Endodermal cell (in vitro differentiated cells): Measurements from ENCODE around the gene NTSR2. TPM values are rescaled to one million over a fixed set of nuclear protein-coding genes. Genes with fewer than 3 reads are reported as not detected.

Experiments used
- DNase-seq: peaks from one replicate; pipeline ENCODE4 v3.0.0-alpha.2; 2017
- H3K27ac ChIP-seq: 2 replicates; pipeline ENCODE4 v1.5.1; 2013; ENCODE audit warnings: mild to moderate bottlenecking, low read depth, low read length, moderate library complexity
- H3K27me3 ChIP-seq: 2 replicates; pipeline ENCODE4 v1.6.1; 2013; ENCODE audit warnings: mild to moderate bottlenecking, low read length, moderate library complexity; ENCODE audit not compliant: insufficient read depth, control insufficient read depth, poor library complexity, severe bottlenecking
- H3K36me3 ChIP-seq: 2 replicates; pipeline ENCODE4 v1.7.0; 2013; ENCODE audit warnings: mild to moderate bottlenecking, low read length, moderate library complexity; ENCODE audit not compliant: control insufficient read depth, insufficient read depth
- H3K4me1 ChIP-seq: one replicate; pipeline ENCODE4 v1.7.0; 2013; ENCODE audit warnings: low read length; ENCODE audit not compliant: control insufficient read depth, insufficient read depth
- H3K4me3 ChIP-seq: 2 replicates; pipeline ENCODE4 v1.5.1; 2013; ENCODE audit warnings: mild to moderate bottlenecking, low read length, moderate library complexity
- H3K9ac ChIP-seq: 2 replicates; pipeline ENCODE4 v1.6.1; 2013; ENCODE audit warnings: mild to moderate bottlenecking, low read length, moderate library complexity; ENCODE audit not compliant: poor library complexity, severe bottlenecking; ENCODE audit errors: extremely low read depth
- H3K9me3 ChIP-seq: 2 replicates; pipeline ENCODE4 v1.6.1; 2013; ENCODE audit warnings: mild to moderate bottlenecking, low read length, moderate library complexity; ENCODE audit not compliant: control insufficient read depth
- H3K27ac Mint-ChIP-seq: 2 replicates; pipeline ENCODE4 v1.8.0; 2020; ENCODE audit warnings: mixed read lengths
- H3K27me3 Mint-ChIP-seq: 2 replicates; pipeline ENCODE4 v1.8.0; 2021; ENCODE audit warnings: mild to moderate bottlenecking, mixed read lengths; ENCODE audit not compliant: insufficient read depth
- H3K36me3 Mint-ChIP-seq: 2 replicates; pipeline ENCODE4 v1.8.0; 2020; ENCODE audit warnings: low read depth, mixed read lengths
- H3K4me1 Mint-ChIP-seq: 2 replicates; pipeline ENCODE4 v1.8.0; 2020; ENCODE audit warnings: mixed read lengths
- H3K4me3 Mint-ChIP-seq: 2 replicates; pipeline ENCODE4 v1.8.0; 2020; ENCODE audit warnings: mild to moderate bottlenecking, moderate library complexity, mixed read lengths
- H3K9me3 Mint-ChIP-seq: 2 replicates; pipeline ENCODE4 v1.8.0; 2020; ENCODE audit warnings: mild to moderate bottlenecking, mixed read lengths
- WGBS, 2 experiments: methylation state at CpG; one replicate each; pipeline versions ENCODE4 v1.1.5 to v1.1.7; 2013; ENCODE audit warnings: missing lambda C conversion rate in 2 of 2, mixed read lengths in 1 of 2; ENCODE audit not compliant: insufficient coverage in 1 of 2, insufficient read length in 1 of 2; 5-methylcytosine and 5-hydroxymethylcytosine counted together
- total RNA-seq, 2 donors: library from RNA; stranded (reverse); fragmentation: NEBNext Ultra II Directional in 1 of 2; extraction: Animal tissue kit (Norgen Biotek cat#: 25700) in 1 of 2; gene quantifications; 2 replicates in 1 of 2; 3 replicates in 1 of 2; pipeline ENCODE4 v1.2.1, GENCODE V29; 2021
- TF ChIP-seq, protein P1 (sequence below): fragments of 200-600 bp; sonication (generic); conservative IDR thresholded peaks from 2 replicates; pipeline ENCODE4 v1.5.0; 2021; ENCODE audit warnings: antibody characterized with exemption, mild to moderate bottlenecking

The NTSR2 gene
- total RNA-seq, 2 donors from 2014 or later: not detected

DNA sequence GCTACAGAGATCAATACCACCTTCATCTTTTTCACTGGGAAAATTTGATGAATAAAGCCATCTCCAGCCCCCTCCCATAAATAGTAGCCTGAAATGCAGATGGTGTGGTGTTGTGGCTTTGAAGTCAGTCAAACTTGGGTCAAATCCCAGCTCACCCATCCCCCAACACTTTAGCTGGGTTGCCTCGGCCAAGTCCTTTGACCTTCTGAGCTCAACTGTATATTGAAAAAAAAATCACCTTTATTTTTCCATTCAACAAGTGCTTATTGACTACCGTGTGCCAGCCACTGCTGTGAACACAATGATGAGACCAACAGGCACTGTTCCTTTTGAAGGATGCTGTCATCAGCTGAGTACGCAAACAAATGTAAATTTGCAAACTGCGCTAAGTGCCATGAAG is 35.1 kb upstream of the NTSR2 start:
- TF ChIP-seq, protein P1, sequence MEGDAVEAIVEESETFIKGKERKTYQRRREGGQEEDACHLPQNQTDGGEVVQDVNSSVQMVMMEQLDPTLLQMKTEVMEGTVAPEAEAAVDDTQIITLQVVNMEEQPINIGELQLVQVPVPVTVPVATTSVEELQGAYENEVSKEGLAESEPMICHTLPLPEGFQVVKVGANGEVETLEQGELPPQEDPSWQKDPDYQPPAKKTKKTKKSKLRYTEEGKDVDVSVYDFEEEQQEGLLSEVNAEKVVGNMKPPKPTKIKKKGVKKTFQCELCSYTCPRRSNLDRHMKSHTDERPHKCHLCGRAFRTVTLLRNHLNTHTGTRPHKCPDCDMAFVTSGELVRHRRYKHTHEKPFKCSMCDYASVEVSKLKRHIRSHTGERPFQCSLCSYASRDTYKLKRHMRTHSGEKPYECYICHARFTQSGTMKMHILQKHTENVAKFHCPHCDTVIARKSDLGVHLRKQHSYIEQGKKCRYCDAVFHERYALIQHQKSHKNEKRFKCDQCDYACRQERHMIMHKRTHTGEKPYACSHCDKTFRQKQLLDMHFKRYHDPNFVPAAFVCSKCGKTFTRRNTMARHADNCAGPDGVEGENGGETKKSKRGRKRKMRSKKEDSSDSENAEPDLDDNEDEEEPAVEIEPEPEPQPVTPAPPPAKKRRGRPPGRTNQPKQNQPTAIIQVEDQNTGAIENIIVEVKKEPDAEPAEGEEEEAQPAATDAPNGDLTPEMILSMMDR: no peak
- Histone ChIP-seq H3K9ac (no peak overlapping the region), H3K4me3 (no peak overlapping the region), H3K9me3 (no peaks in the 10 kb centered on the region), H3K27me3 (no peaks in the 10 kb centered on the region), H3K27ac (no peak overlapping the region), H3K36me3 (no peaks in the 10 kb centered on the region), H3K4me1 (no peaks in the 10 kb centered on the region)
- Mint-ChIP-seq H3K36me3 (no peaks in the 10 kb centered on the region), H3K4me1 (no peaks in the 10 kb centered on the region), H3K27ac (no peak overlapping the region), H3K27me3 (no peaks in the 10 kb centered on the region), H3K4me3 (no peak overlapping the region), H3K9me3 (peaks cover 7% of the 10 kb centered on the region)
- no peak for DNase-seq
- 90 to 93% methylated on average over 4 of the region's 4 CpGs for WGBS, 2 experiments

DNA sequence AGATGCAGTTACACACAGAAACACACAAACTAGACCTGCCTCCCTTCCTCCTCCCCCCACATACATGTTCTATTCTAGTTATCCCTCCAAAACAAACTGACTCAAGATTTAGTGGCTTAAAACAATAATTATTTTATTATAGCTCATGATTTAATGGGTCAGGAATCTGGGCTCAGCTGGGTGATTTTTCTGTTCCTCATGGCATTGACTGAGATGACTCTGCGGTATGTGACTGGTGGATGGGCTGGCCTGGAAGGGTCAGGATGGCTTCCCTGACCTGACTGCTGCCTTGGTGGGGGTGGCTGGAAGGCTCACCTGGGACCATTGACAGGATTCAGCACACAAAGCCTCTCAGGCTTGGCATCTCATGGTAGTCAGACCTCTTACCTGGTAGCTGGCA is 33.7 kb upstream of the NTSR2 start:
- Histone ChIP-seq H3K27ac (no peak overlapping the region), H3K36me3 (no peaks in the 10 kb centered on the region), H3K27me3 (no peaks in the 10 kb centered on the region), H3K4me1 (no peaks in the 10 kb centered on the region), H3K4me3 (no peak overlapping the region), H3K9me3 (no peaks in the 10 kb centered on the region), H3K9ac (no peak overlapping the region)
- Mint-ChIP-seq H3K36me3 (no peaks in the 10 kb centered on the region), H3K27ac (no peak overlapping the region), H3K9me3 (peaks cover 7% of the 10 kb centered on the region), H3K4me3 (no peak overlapping the region), H3K27me3 (no peaks in the 10 kb centered on the region), H3K4me1 (no peaks in the 10 kb centered on the region)
- TF ChIP-seq, protein P1: no peak
- DNase-seq: no peak
- 93 to 100% methylated on average over 1 of the region's 1 CpG for WGBS, 2 experiments

DNA sequence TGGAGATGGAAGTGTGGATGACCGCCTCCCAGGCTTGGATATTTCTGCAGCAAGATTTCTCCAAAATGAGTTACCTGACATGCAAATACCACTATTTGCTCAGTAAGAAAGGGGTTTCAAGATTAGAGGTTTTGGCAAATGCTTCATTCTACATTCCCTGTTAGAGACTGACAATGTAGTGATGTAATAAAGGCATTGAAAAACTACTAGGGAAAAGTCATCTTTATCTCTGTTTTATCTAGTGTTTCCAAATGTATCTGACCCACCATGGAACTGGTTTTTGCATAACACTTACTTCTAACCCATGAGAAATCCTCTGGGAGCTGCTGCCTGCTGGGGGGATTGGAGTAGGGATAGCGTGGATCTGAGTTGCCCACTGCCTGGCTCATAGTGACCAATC is 33.0 kb upstream of the NTSR2 start:
- no peaks in the 10 kb centered on the region for H3K27me3 Mint-ChIP-seq
- H3K4me3 Mint-ChIP-seq: no peak overlapping the region
- no peaks in the 10 kb centered on the region for H3K36me3 Mint-ChIP-seq
- H3K9ac ChIP-seq: no peak overlapping the region
- TF ChIP-seq, protein P1: no peak
- H3K27me3 ChIP-seq: no peaks in the 10 kb centered on the region
- peaks cover 7% of the 10 kb centered on the region for H3K9me3 Mint-ChIP-seq
- H3K4me3 ChIP-seq: no peak overlapping the region
- peaks cover 1% of the 10 kb centered on the region for H3K4me1 Mint-ChIP-seq
- H3K27ac ChIP-seq: no peak overlapping the region
- H3K36me3 ChIP-seq: no peaks in the 10 kb centered on the region
- no peak for DNase-seq
- no peaks in the 10 kb centered on the region for H3K9me3 ChIP-seq
- no peak overlapping the region for H3K27ac Mint-ChIP-seq
- no peaks in the 10 kb centered on the region for H3K4me1 ChIP-seq
- 80% methylated on average over 2 of the region's 2 CpGs; no CpG with 5 or more reads in 1 of the 2 experiments for WGBS, 2 experiments
